NCI-H748 treated with DMSO at 0.1 percent for 48 hours (cell line): ENCODE results near the gene UBE2F.
"Not testable (repeated sequence)": the region's sequence is repeated elsewhere in the genome, so short reads cannot be mapped to it uniquely, and the experiment has no call there.

ENCODE experiments used
- DNase-seq: peaks from one replicate; lab custom pipeline; 2025; lab: John Stamatoyannopoulos, UW

Gene UBE2F

GRCh38 chr2:238046725-238047270, 80.0 kb downstream of the UBE2F start:
- DNase-seq, result no peak

- no peak for DNase-seq
Measured at GRCh38 chr2:238053191-238053776, 86.5 kb downstream of the UBE2F start.

GRCh38 chr2:238055841-238056240, 89.0 kb downstream of the UBE2F start:
- DNase-seq, result no peak

GRCh38 chr2:238057696-238058575, 91.1 kb downstream of the UBE2F start:
- DNase-seq, result not testable (repeated sequence)

- no peak for DNase-seq
Measured at GRCh38 chr2:238059505-238059904, 92.7 kb downstream of the UBE2F start.

GRCh38 chr2:238060096-238060541, 93.3 kb downstream of the UBE2F start:
- no peak for DNase-seq

- peak; percentile 90 for DNase-seq
Measured at GRCh38 chr2:238060542-238061314, 93.9 kb downstream of the UBE2F start, which contains the start of gene SCLY. Gene SCLY, plus strand, starts transcription at chr2:238061001. Its CDS starts 54 bp downstream, at chr2:238061055.

GRCh38 chr2:238061315-238062202, 94.7 kb downstream of the UBE2F start:
- DNase-seq, result peak; percentile 16

- no peak for DNase-seq
Measured at GRCh38 chr2:238063414-238064189, 96.8 kb downstream of the UBE2F start.

GRCh38 chr2:238064376-238064775, 97.6 kb downstream of the UBE2F start:
- no peak for DNase-seq

- DNase-seq, result no peak
Measured at GRCh38 chr2:238065071-238065846, 98.4 kb downstream of the UBE2F start.

GRCh38 chr2:238066218-238066617, 99.4 kb downstream of the UBE2F start:
- no peak for DNase-seq

GRCh38 chr2:238066718-238067117, 99.9 kb downstream of the UBE2F start:
- DNase-seq, result not testable (repeated sequence)

- DNase-seq, result no peak
Measured at GRCh38 chr2:238067939-238068338, 101.1 kb downstream of the UBE2F start.

GRCh38 chr2:238069021-238069709, 102.4 kb downstream of the UBE2F start:
- no peak for DNase-seq

GRCh38 chr2:238069877-238070276, 103.1 kb downstream of the UBE2F start:
- DNase-seq, result no peak

GRCh38 chr2:238075397-238075796, 108.6 kb downstream of the UBE2F start:
- no peak for DNase-seq

- DNase-seq, result no peak
Measured at GRCh38 chr2:238077292-238077691, 110.5 kb downstream of the UBE2F start.

- no peak for DNase-seq
Measured at GRCh38 chr2:238079874-238080327, 113.1 kb downstream of the UBE2F start.
